H4 (cell line): ENCODE data around the gene PEAK3. TPM values are rescaled to one million over a fixed set of nuclear protein-coding genes. Genes with fewer than 3 reads are reported as not detected.

Source experiments
- DNase-seq: peaks from one replicate; pipeline ENCODE4 v3.0.0-alpha.2; 2015; ENCODE audit warnings: low spot score
- total RNA-seq: library from RNA; depleted of rRNA; stranded (reverse); fragments of >200 nt; shearing (Covaris generic); gene quantifications from 2 replicates; pipeline ENCODE4 v1.2.3, GENCODE V29; 2014; rRNA removed

PEAK3 gene
- total RNA-seq, 1 experiment from 2014 or later: 0.06 TPM

- no peak for DNase-seq
Observed at GRCh38 chr19:2225415-2226050, 56.4 kb downstream of the PEAK3 start.

GRCh38 chr19:2224754-2225349, 57.1 kb downstream of the PEAK3 start:
- no peak for DNase-seq

Other genes with a start within 250 kb of the PEAK3 start
- gene MKNK2, start 230.9 kb downstream of the PEAK3 start, total RNA-seq: 33.9 and 49.6 TPM in 2 replicates
- gene MOB3A, start 185.8 kb downstream of the PEAK3 start, total RNA-seq: 3.8 and 9.0 TPM in 2 replicates
- gene IZUMO4, start 185.3 kb downstream of the PEAK3 start, total RNA-seq: 1.3 and 4.2 TPM in 2 replicates
- gene AP3D1, start 130.6 kb downstream of the PEAK3 start, total RNA-seq: 51.0 and 60.4 TPM in 2 replicates
- 1.5 and 6.8 TPM in 2 replicates for gene DOT1L, start 118.2 kb downstream of the PEAK3 start, total RNA-seq
- gene PLEKHJ1, start 45.8 kb downstream of the PEAK3 start, total RNA-seq: 45.1 and 50.8 TPM in 2 replicates
- gene SF3A2, start 45.4 kb downstream of the PEAK3 start, total RNA-seq: 10.8 and 13.3 TPM in 2 replicates
- gene AMH, start 32.9 kb downstream of the PEAK3 start, total RNA-seq: 0.68 and 1.0 TPM in 2 replicates
- 0.66 TPM in 1 of 2 replicates, not detected in the other for gene JSRP1, start 25.8 kb downstream of the PEAK3 start, total RNA-seq
- gene LINGO3, start 26.0 kb upstream of the PEAK3 start, total RNA-seq: 0.02 TPM in 1 of 2 replicates, not detected in the other
- gene LSM7, start 46.4 kb upstream of the PEAK3 start, total RNA-seq: 235 and 259 TPM in 2 replicates
- gene SPPL2B, start 46.5 kb upstream of the PEAK3 start, total RNA-seq: 9.3 and 10.2 TPM in 2 replicates
- gene TMPRSS9, start 78.1 kb upstream of the PEAK3 start, total RNA-seq: 0.45 TPM in 1 of 2 replicates, not detected in the other
- gene TIMM13, start 145.4 kb upstream of the PEAK3 start, total RNA-seq: 39.9 and 40.8 TPM in 2 replicates
- 64.3 and 86.4 TPM in 2 replicates for gene LMNB2, start 174.8 kb upstream of the PEAK3 start, total RNA-seq
- 14.3 and 82.3 TPM in 2 replicates for gene GADD45B, start 194.0 kb upstream of the PEAK3 start, total RNA-seq